ENCODE results near the gene SSBP2. TPM values are rescaled to one million over a fixed set of nuclear protein-coding genes. Genes with fewer than 3 reads are reported as not detected.

Gene SSBP2
- total RNA-seq, 1 donor from 2014 or later = 7.9 TPM

GRCh38 chr5:81700166-81700565 is 50.7 kb downstream of the SSBP2 start:
- no peak for TF ChIP-seq CTCF (IDR thresholded peaks at IDR 0.05; ENCODE audit: insufficient read depth, low read length, severe bottlenecking)
- Histone ChIP-seq H3K27me3 (ENCODE audit: control insufficient read depth, insufficient read depth, low read length) (no peaks in the 10 kb centered on the region), H3K4me3 (ENCODE audit: low read depth, low read length) (no peak overlapping the region), H3K36me3 (ENCODE audit: control insufficient read depth, insufficient read depth, low read length) (no peaks in the 10 kb centered on the region)
- DNase-seq (ENCODE audit: low read depth) = no peak
- no peak for FAIRE-seq

GRCh38 chr5:81698813-81699212 is 52.1 kb downstream of the SSBP2 start:
- FAIRE-seq = no peak

GRCh38 chr5:81696418-81697397 is 54.2 kb downstream of the SSBP2 start:
- no peak for TF ChIP-seq CTCF (IDR thresholded peaks at IDR 0.05; ENCODE audit: insufficient read depth, low read length, severe bottlenecking)
- FAIRE-seq = no peak
- H3K36me3 ChIP-seq (ENCODE audit: control insufficient read depth, insufficient read depth, low read length) = no peaks in the 10 kb centered on the region
- H3K4me3 ChIP-seq (ENCODE audit: low read depth, low read length) = no peak overlapping the region
- no peak for DNase-seq (ENCODE audit: low read depth)
- no peaks in the 10 kb centered on the region for H3K27me3 ChIP-seq (ENCODE audit: control insufficient read depth, insufficient read depth, low read length)

More at GRCh38 chr5:81698813-81699212, 52.1 kb downstream of the SSBP2 start:
- no peaks in the 10 kb centered on the region for H3K36me3 ChIP-seq (ENCODE audit: control insufficient read depth, insufficient read depth, low read length)
- no peak overlapping the region for H3K4me3 ChIP-seq (ENCODE audit: low read depth, low read length)
- no peak for DNase-seq (ENCODE audit: low read depth)
- no peak for TF ChIP-seq CTCF (IDR thresholded peaks at IDR 0.05; ENCODE audit: insufficient read depth, low read length, severe bottlenecking)
- no peaks in the 10 kb centered on the region for H3K27me3 ChIP-seq (ENCODE audit: control insufficient read depth, insufficient read depth, low read length)

- FAIRE-seq = no peak
- Histone ChIP-seq H3K4me3 (ENCODE audit: low read depth, low read length) (no peak overlapping the region), H3K27me3 (ENCODE audit: control insufficient read depth, insufficient read depth, low read length) (no peaks in the 10 kb centered on the region), H3K36me3 (ENCODE audit: control insufficient read depth, insufficient read depth, low read length) (no peaks in the 10 kb centered on the region)
- no peak for TF ChIP-seq CTCF (IDR thresholded peaks at IDR 0.05; ENCODE audit: insufficient read depth, low read length, severe bottlenecking)
- DNase-seq (ENCODE audit: low read depth) = no peak
These were observed 56.2 kb downstream of the SSBP2 start for GRCh38 chr5:81694726-81695125.

GRCh38 chr5:81688215-81688614 is 62.7 kb downstream of the SSBP2 start:
- no peak overlapping the region for H3K4me3 ChIP-seq (ENCODE audit: low read depth, low read length)
- H3K27me3 ChIP-seq (ENCODE audit: control insufficient read depth, insufficient read depth, low read length) = no peaks in the 10 kb centered on the region
- DNase-seq (ENCODE audit: low read depth) (no peak), FAIRE-seq (no peak)
- no peaks in the 10 kb centered on the region for H3K36me3 ChIP-seq (ENCODE audit: control insufficient read depth, insufficient read depth, low read length)
- no peak for TF ChIP-seq CTCF (IDR thresholded peaks at IDR 0.05; ENCODE audit: insufficient read depth, low read length, severe bottlenecking)
